ENCODE results near the gene RBMS1. TPM values are rescaled to one million over a fixed set of nuclear protein-coding genes. Genes with fewer than 3 reads are reported as not detected.

RBMS1 gene
- total RNA-seq, 1 experiment from 2014 or later: 77.5 TPM

GRCh38 chr2:160264308-160264707 is 229.3 kb downstream of the RBMS1 start:
- Mint-ChIP-seq H3K4me3 (no peak overlapping the region), H3K9me3 (peaks cover 0 to 2% of the 10 kb centered on the region in 2 experiments; a peak in 1 of 5 replicates), H3K27me3 (ENCODE audit: low read depth) (peaks cover 15% of the 10 kb centered on the region)

More at GRCh38 chr2:160264308-160264707, 229.3 kb downstream of the RBMS1 start:
- DNase-seq: no peak
- Histone ChIP-seq H3K23ac (ENCODE audit: insufficient read length, low read depth, low read length) (no peak overlapping the region), H3K79me2 (ENCODE audit: insufficient read depth, low read length) (no peaks in the 10 kb centered on the region), H2BK20ac (ENCODE audit: low read depth, low read length, poor library complexity, severe bottlenecking) (no peak overlapping the region), H2BK5ac (ENCODE audit: insufficient read length, low read length) (no peak overlapping the region), H3K4me2 (ENCODE audit: insufficient read depth, insufficient read length, low read length) (no peak overlapping the region), H2BK120ac (ENCODE audit: low read depth, low read length, poor library complexity, severe bottlenecking) (no peak overlapping the region), H3K9me3 (ENCODE audit: control insufficient read depth, low read depth, low read length) (no peaks in the 10 kb centered on the region), H3K4ac (ENCODE audit: low read depth, low read length) (no peak overlapping the region), H3K79me1 (ENCODE audit: insufficient read depth, low read depth, low read length, poor library complexity, severe bottlenecking) (no peaks in the 10 kb centered on the region), H3K27me3 (ENCODE audit: insufficient read depth, low read length) (no peaks in the 10 kb centered on the region; the same call in 1 of the 2 replicates), H2BK12ac (ENCODE audit: insufficient read length, low read depth, low read length) (no peak overlapping the region), H3K23me2 (ENCODE audit: insufficient read length, low read depth, low read length, poor library complexity, severe bottlenecking) (no peaks in the 10 kb centered on the region), H4K8ac (replicated peaks; ENCODE audit: insufficient read length, low read depth, low read length) (no peak overlapping the region), H4K20me1 (ENCODE audit: control insufficient read depth, insufficient read depth, insufficient read length) (no peaks in the 10 kb centered on the region), H2BK15ac (ENCODE audit: low read depth, low read length) (no peak overlapping the region), H3K56ac (ENCODE audit: insufficient read length, low read depth, low read length) (no peak overlapping the region), H3K18ac (ENCODE audit: insufficient read length, low read depth, low read length) (no peak overlapping the region), H4K5ac (ENCODE audit: insufficient read length, low read depth, low read length) (no peak overlapping the region), H2AK5ac (ENCODE audit: insufficient read length, low read length) (no peak overlapping the region), H2AFZ (ENCODE audit: low read length) (no peak overlapping the region), H3K9ac (ENCODE audit: extremely low read depth, insufficient read length, low read length) (no peak overlapping the region), H3K4me1 (ENCODE audit: insufficient read depth, low read length) (no peaks in the 10 kb centered on the region), H3T11ph (ENCODE audit: low read length) (no peak overlapping the region), H3K27ac (ENCODE audit: insufficient read length, low read depth, low read length) (no peak overlapping the region), H4K91ac (ENCODE audit: insufficient read length, low read depth, low read length) (no peak overlapping the region), H3K14ac (ENCODE audit: insufficient read depth, low read length) (no peak overlapping the region)
- Mint-ChIP-seq H3K4me1 (peaks cover 4% of the 10 kb centered on the region in 2 experiments), H3K36me3 (ENCODE audit: insufficient read depth in 1 of 3, low read depth in 3 of 3) (0 out of 7 replicates have a peak, but pooled peaks cover 0 to 4% (median 0%) of the 10 kb centered on the region in 3 experiments), H3K27ac (no peak overlapping the region)
- WGBS (ENCODE audit: extremely low coverage, insufficient read length, low lambda C conversion rate): no CpG with 5 or more reads among the region's 1 CpG
- TF ChIP-seq, protein P1, sequence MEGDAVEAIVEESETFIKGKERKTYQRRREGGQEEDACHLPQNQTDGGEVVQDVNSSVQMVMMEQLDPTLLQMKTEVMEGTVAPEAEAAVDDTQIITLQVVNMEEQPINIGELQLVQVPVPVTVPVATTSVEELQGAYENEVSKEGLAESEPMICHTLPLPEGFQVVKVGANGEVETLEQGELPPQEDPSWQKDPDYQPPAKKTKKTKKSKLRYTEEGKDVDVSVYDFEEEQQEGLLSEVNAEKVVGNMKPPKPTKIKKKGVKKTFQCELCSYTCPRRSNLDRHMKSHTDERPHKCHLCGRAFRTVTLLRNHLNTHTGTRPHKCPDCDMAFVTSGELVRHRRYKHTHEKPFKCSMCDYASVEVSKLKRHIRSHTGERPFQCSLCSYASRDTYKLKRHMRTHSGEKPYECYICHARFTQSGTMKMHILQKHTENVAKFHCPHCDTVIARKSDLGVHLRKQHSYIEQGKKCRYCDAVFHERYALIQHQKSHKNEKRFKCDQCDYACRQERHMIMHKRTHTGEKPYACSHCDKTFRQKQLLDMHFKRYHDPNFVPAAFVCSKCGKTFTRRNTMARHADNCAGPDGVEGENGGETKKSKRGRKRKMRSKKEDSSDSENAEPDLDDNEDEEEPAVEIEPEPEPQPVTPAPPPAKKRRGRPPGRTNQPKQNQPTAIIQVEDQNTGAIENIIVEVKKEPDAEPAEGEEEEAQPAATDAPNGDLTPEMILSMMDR (conservative IDR thresholded peaks at IDR 0.05): no peak

Data from H9 (cell line).